H1 (cell line): ENCODE measurements around the gene OR13G1. TPM values are rescaled to one million over a fixed set of nuclear protein-coding genes. Genes with fewer than 3 reads are reported as not detected.

Experiments used
- CTCF ChIA-PET: fragments of 300-600 bp; sonication (Branson Sonifier 250); formaldehyde crosslinking; loops from one replicate; lab custom pipeline; 2021; ENCODE audit not compliant: partially characterized antibody; lab: Charles Lee
- POLR2A ChIA-PET: fragments of 300-600 bp; sonication (Branson Sonifier 250); formaldehyde crosslinking; loops from one replicate; lab custom pipeline; 2021; ENCODE audit warnings: inconsistent platforms; ENCODE audit not compliant: partially characterized antibody; lab: Charles Lee
- DNase-seq, 2 experiments: peaks; one replicate each; pipeline versions ENCODE4 v3.0.0 to v3.0.0-alpha.2; 2010 to 2022; ENCODE audit warnings: low spot score in 2 of 2, low read depth in 1 of 2, mixed read lengths in 1 of 2
- FAIRE-seq: peaks from 2 replicates; lab custom pipeline; 2011; peaks lifted over from hg19 to GRCh38; lab: Jason Lieb, UNC
- H2AFZ ChIP-seq: 2 replicates; pipeline ENCODE4 v1.8.1; 2012; ENCODE audit warnings: low read length, inconsistent platforms
- H2AK5ac ChIP-seq: 2 replicates; pipeline ENCODE4 v1.6.1; 2013; ENCODE audit warnings: low read depth, low read length
- H2BK120ac ChIP-seq: replicated peaks from 2 replicates; pipeline ENCODE3; 2013; ENCODE audit warnings: low read depth, low read length, inconsistent platforms
- H2BK12ac ChIP-seq: 2 replicates; pipeline ENCODE4 v1.6.1; 2013; ENCODE audit warnings: low read depth, low read length
- H2BK15ac ChIP-seq: 2 replicates; pipeline ENCODE4 v1.6.1; 2013; ENCODE audit warnings: low read length
- H2BK20ac ChIP-seq: 2 replicates; pipeline ENCODE4 v1.6.1; 2013; ENCODE audit warnings: low read length
- H2BK5ac ChIP-seq: 2 replicates; pipeline ENCODE4 v1.6.1; 2013; ENCODE audit warnings: low read depth, low read length
- H3K14ac ChIP-seq: 2 replicates; pipeline ENCODE4 v1.6.1; 2013; ENCODE audit warnings: inconsistent platforms; ENCODE audit not compliant: insufficient read length
- H3K18ac ChIP-seq: 2 replicates; pipeline ENCODE4 v1.6.1; 2013; ENCODE audit warnings: low read length; ENCODE audit errors: extremely low read depth
- H3K23ac ChIP-seq: 2 replicates; pipeline ENCODE4 v1.6.1; 2013; ENCODE audit warnings: inconsistent platforms; ENCODE audit not compliant: insufficient read length
- H3K23me2 ChIP-seq: 2 replicates; pipeline ENCODE4 v1.6.1; 2013; ENCODE audit warnings: low read depth, low read length
- H3K27ac ChIP-seq: 2 replicates; pipeline ENCODE4 v1.6.1; 2011; ENCODE audit warnings: low read depth, low read length, inconsistent platforms
- H3K27me3 ChIP-seq, 4 experiments: replicated peaks in 1 of 4; 1 replicate in 1 of 4; 2 replicates in 3 of 4; pipeline versions ENCODE4 v1.6.1 to v1.8.1; 2011 to 2013; ENCODE audit warnings: low read length in 3 of 4, mild to moderate bottlenecking in 3 of 4, inconsistent platforms in 2 of 4, mixed read lengths in 2 of 4, moderate library complexity in 1 of 4; ENCODE audit not compliant: control insufficient read depth in 3 of 4, insufficient read depth in 3 of 4; ENCODE audit errors: extremely low read depth in 1 of 4
- H3K36me3 ChIP-seq, 4 experiments: 2 replicates each; pipeline versions ENCODE4 v1.6.1 to v1.8.1; 2011 to 2013; ENCODE audit warnings: mild to moderate bottlenecking in 4 of 4, low read length in 3 of 4, moderate library complexity in 2 of 4, control low read depth in 1 of 4, inconsistent platforms in 1 of 4; ENCODE audit not compliant: insufficient read depth in 4 of 4, control insufficient read depth in 2 of 4
- H3K4ac ChIP-seq: replicated peaks from 2 replicates; pipeline ENCODE3; 2013; ENCODE audit warnings: low read length, low read depth, mixed read lengths, inconsistent platforms; ENCODE audit not compliant: insufficient read length
- H3K4me1 ChIP-seq, 4 experiments: replicated peaks in 1 of 4; 1 replicate in 1 of 4; 2 replicates in 3 of 4; pipeline versions ENCODE4 v1.6.1 to v1.8.1; 2011 to 2013; ENCODE audit warnings: low read length in 3 of 4, inconsistent platforms in 2 of 4, mixed read lengths in 1 of 4; ENCODE audit not compliant: insufficient read depth in 4 of 4, control insufficient read depth in 3 of 4
- H3K4me2 ChIP-seq, 2 experiments: 2 replicates each; pipeline versions ENCODE4 v1.6.1 to v1.8.1; 2011 to 2013; ENCODE audit warnings: low read depth in 2 of 2, low read length in 2 of 2, control low read depth in 1 of 2, inconsistent platforms in 1 of 2, mild to moderate bottlenecking in 1 of 2; ENCODE audit not compliant: insufficient read depth in 1 of 2
- H3K4me3 ChIP-seq, 4 experiments: fragments of 200-600, 300-600 bp in 1 of 4; sonication (generic), shearing (Covaris generic), sonication (Bioruptor Twin) in 1 of 4; 2 replicates each; pipeline versions ENCODE4 v1.5.1 to v1.8.1; 2011 to 2016; ENCODE audit warnings: low read length in 4 of 4, low read depth in 3 of 4, control low read depth in 2 of 4, inconsistent platforms in 2 of 4, mild to moderate bottlenecking in 2 of 4, mixed read lengths in 1 of 4, moderate library complexity in 1 of 4; ENCODE audit not compliant: insufficient read depth in 2 of 4; ENCODE audit errors: extremely low read depth in 1 of 4
- H3K56ac ChIP-seq: replicated peaks from 2 replicates; pipeline ENCODE3; 2013; ENCODE audit warnings: low read depth, mild to moderate bottlenecking, mixed read lengths, low read length, inconsistent platforms; ENCODE audit not compliant: insufficient read length
- H3K79me1 ChIP-seq: 2 replicates; pipeline ENCODE4 v1.6.1; 2013; ENCODE audit warnings: low read depth, low read length, control low read depth
- H3K79me2 ChIP-seq, 2 experiments: 2 replicates each; pipeline versions ENCODE4 v1.6.1 to v1.8.1; 2012 to 2013; ENCODE audit warnings: low read length in 2 of 2, mild to moderate bottlenecking in 2 of 2, inconsistent platforms in 1 of 2; ENCODE audit not compliant: insufficient read depth in 2 of 2, control insufficient read depth in 1 of 2
- H3K9ac ChIP-seq, 4 experiments: replicated peaks in 1 of 4; 1 replicate in 1 of 4; 2 replicates in 3 of 4; pipeline versions ENCODE4 v1.6.1 to v1.8.1; 2011 to 2013; ENCODE audit warnings: low read depth in 3 of 4, low read length in 3 of 4, control low read depth in 2 of 4, mild to moderate bottlenecking in 2 of 4, moderate library complexity in 2 of 4, inconsistent platforms in 1 of 4; ENCODE audit errors: extremely low read depth in 1 of 4
- H3K9me3 ChIP-seq, 2 experiments: 2 replicates each; pipeline versions ENCODE4 v1.6.1 to v1.8.1; 2012 to 2013; ENCODE audit warnings: mild to moderate bottlenecking in 2 of 2, moderate library complexity in 2 of 2, control low read depth in 1 of 2, inconsistent platforms in 1 of 2, low read depth in 1 of 2, low read length in 1 of 2, mixed read lengths in 1 of 2; ENCODE audit not compliant: insufficient read depth in 2 of 2
- H4K20me1 ChIP-seq, 2 experiments: replicated peaks in 1 of 2; 2 replicates each; pipeline versions ENCODE3 to v1.8.1; 2011 to 2013; ENCODE audit warnings: inconsistent platforms in 2 of 2, low read length in 2 of 2, mild to moderate bottlenecking in 1 of 2; ENCODE audit not compliant: insufficient read depth in 2 of 2, control insufficient read depth in 1 of 2
- H4K5ac ChIP-seq: 2 replicates; pipeline ENCODE4 v1.6.1; 2013; ENCODE audit warnings: low read length, low read depth, mixed read lengths, inconsistent platforms; ENCODE audit not compliant: insufficient read length
- H4K8ac ChIP-seq: 2 replicates; pipeline ENCODE4 v1.8.0; 2013; ENCODE audit warnings: mild to moderate bottlenecking, moderate library complexity, low read length, inconsistent platforms; ENCODE audit not compliant: insufficient read depth; ENCODE audit errors: extremely low read depth
- H4K91ac ChIP-seq: replicated peaks from 2 replicates; pipeline ENCODE3; 2013; ENCODE audit warnings: low read length, mixed read lengths, inconsistent platforms; ENCODE audit not compliant: insufficient read length
- GTF2F1 ChIP-seq: IDR thresholded peaks from 2 replicates; pipeline ENCODE4 v1.6.1; 2012; ENCODE audit warnings: low read depth, low read length, improper control_type of control experiment, borderline replicate concordance
- HDAC6 ChIP-seq: IDR thresholded peaks from one replicate; pipeline ENCODE4 v1.7.1; 2012; ENCODE audit warnings: low read depth, mild to moderate bottlenecking, inconsistent platforms, low read length, moderate library complexity
- PHF8 ChIP-seq: fragments of 200-600 bp; sonication (generic); conservative IDR thresholded peaks from 2 replicates; pipeline ENCODE4 v1.7.1; 2012; ENCODE audit warnings: low read depth, mild to moderate bottlenecking, inconsistent platforms, low read length, moderate library complexity
- POLR2A ChIP-seq, 2 experiments: IDR thresholded peaks; 1 replicate in 1 of 2; 2 replicates in 1 of 2; pipeline ENCODE4 v1.6.1; 2011; ENCODE audit warnings: low read depth in 2 of 2, low read length in 2 of 2, mild to moderate bottlenecking in 2 of 2; ENCODE audit errors: control extremely low read depth in 1 of 2
- SP1 ChIP-seq: IDR thresholded peaks from 2 replicates; pipeline ENCODE4 v1.6.1; 2011; ENCODE audit warnings: low read depth, low read length
- SP2 ChIP-seq: IDR thresholded peaks from 2 replicates; pipeline ENCODE4 v1.6.1; 2012; ENCODE audit warnings: mild to moderate bottlenecking, low read length, inconsistent platforms
- WGBS, 2 experiments: shearing (Covaris generic) in 1 of 2; methylation state at CpG; one replicate each; pipeline versions ENCODE4 v1.1.6 to v1.1.7; 2013 to 2015; ENCODE audit warnings: low lambda C conversion rate in 2 of 2, mixed read lengths in 2 of 2, inconsistent platforms in 1 of 2, low coverage in 1 of 2, missing lambda C conversion rate in 1 of 2; ENCODE audit not compliant: insufficient replicate concordance in 2 of 2, insufficient coverage in 1 of 2, insufficient read length in 1 of 2; ENCODE audit errors: extremely low coverage in 1 of 2, missing lambda C conversion rate in 1 of 2; 5-methylcytosine and 5-hydroxymethylcytosine counted together
- polyA plus RNA-seq, 7 experiments: library from polyadenylated mRNA; depleted of rRNA in 3 of 7; stranded (reverse) in 5 of 7; unstranded in 2 of 7; fragments of >200 nt in 5 of 7; fragments of 200-250 nt in 2 of 7; gene quantifications; 1 replicate in 5 of 7; 2 replicates in 1 of 7; 4 replicates in 1 of 7; pipeline versions ENCODE4 v1.2.1 to v1.2.3, GENCODE V29; 2011 to 2013; ENCODE audit warnings: missing spikeins in 2 of 7, mixed read lengths in 2 of 7
- total RNA-seq: library from RNA; stranded (reverse); fragmentation: NEBNext Ultra II Directional; extraction: Animal tissue kit (Norgen Biotek cat#: 25700); gene quantifications from 2 replicates; pipeline ENCODE4 v1.2.1, GENCODE V29; 2021

The OR13G1 gene
- total and polyA plus RNA-seq, 2 of the 8 experiments (the other 6 are each of a cell fraction or from before 2014, with no cell fraction given) = not detected

- peaks cover 0 to 7% (median 4%) of the 10 kb centered on the region in 4 experiments; a peak in 6 of 7 replicates for H3K27me3 ChIP-seq
- 0 out of 2 replicates have a peak, but pooled peaks cover 3% of the 10 kb centered on the region for H3K23me2 ChIP-seq
- H4K20me1 ChIP-seq = no peaks in the 10 kb centered on the region
- no peak overlapping the region for H3K27ac ChIP-seq
- peaks cover 19 to 64% of the 10 kb centered on the region in 2 experiments for H3K9me3 ChIP-seq
- 0 out of 2 replicates have a peak overlapping the region, but pooled peaks have one; percentile 9 for H3K18ac ChIP-seq
- H2AFZ ChIP-seq = 0 out of 2 replicates have a peak overlapping the region, but pooled peaks have one; percentile 9
- peak overlapping the region in 1 of 2 experiments; percentile 61; a peak in 2 of 4 replicates for H3K4me2 ChIP-seq
- H3K56ac ChIP-seq = no peak overlapping the region
- ChIA-PET CTCF (interaction anchor here (1.0 kb wide), 1 partner anchor 11 kb away, joined by 3 read pairs; no protein-coding TSS in a partner anchor), POLR2A (no interaction called here)
- no peaks in the 10 kb centered on the region for H3K79me2 ChIP-seq
- no peak overlapping the region for H2BK120ac ChIP-seq
- peak overlapping the region; percentile 82 for H3K4ac ChIP-seq
- peak overlapping the region; percentile 48; the same call in 1 of the 2 replicates for H2BK20ac ChIP-seq
- H3K9ac ChIP-seq = no peak overlapping the region
- H3K23ac ChIP-seq = no peak overlapping the region
- FAIRE-seq (no peak), DNase-seq (no peak)
- H3K14ac ChIP-seq = no peak overlapping the region
- no peak overlapping the region for H2BK5ac ChIP-seq
- no peaks in the 10 kb centered on the region for H3K79me1 ChIP-seq
- peak overlapping the region in 2 of 4 experiments; percentile 18 to 27; a peak in 2 of 8 replicates for H3K4me3 ChIP-seq
- no peaks in the 10 kb centered on the region for H3K36me3 ChIP-seq
- 0 out of 2 replicates have a peak overlapping the region, but pooled peaks have one; percentile 27 for H2BK12ac ChIP-seq
- no peak overlapping the region for H2AK5ac ChIP-seq
- no peak overlapping the region for H2BK15ac ChIP-seq
- peak overlapping the region; percentile 51 for H4K91ac ChIP-seq
- peaks cover 0 to 5% (median 0%) of the 10 kb centered on the region in 4 experiments; a peak in 1 of 7 replicates for H3K4me1 ChIP-seq
- 64% methylated on average over 6 of the region's 6 CpGs; no CpG with 5 or more reads in 1 of the 2 experiments for WGBS, 2 experiments
- H4K5ac ChIP-seq = no peak overlapping the region
- peak overlapping the region; percentile 35; the same call in 1 of the 2 replicates for H4K8ac ChIP-seq
- no peak for TF ChIP-seq SP1
- no peak for TF ChIP-seq GTF2F1
- TF ChIP-seq POLR2A (IDR thresholded peaks at IDR 0.05; ENCODE audit: control extremely low read depth in 1 of 2, low read depth in 2 of 2, low read length in 2 of 2) = no peak
- TF ChIP-seq SP2 = no peak
- no peak for TF ChIP-seq PHF8
- no peak for TF ChIP-seq HDAC6
These were observed 40.8 kb downstream of the OR13G1 start for GRCh38 chr1:247638781-247639180.
